IPS-15b (cell line): ENCODE measurements around the gene DGAT2.

ENCODE experiments used
- H3K27me3 ChIP-seq: one replicate; pipeline ENCODE4 v1.6.1; 2013; ENCODE audit warnings: low read length; ENCODE audit not compliant: control insufficient read depth, insufficient read depth
- H3K36me3 ChIP-seq: one replicate; pipeline ENCODE4 v1.6.1; 2013; ENCODE audit warnings: low read length; ENCODE audit not compliant: control insufficient read depth, insufficient read depth
- H3K4me1 ChIP-seq: one replicate; pipeline ENCODE4 v1.6.1; 2013; ENCODE audit warnings: mild to moderate bottlenecking, low read length; ENCODE audit not compliant: control insufficient read depth, insufficient read depth
- H3K4me3 ChIP-seq: one replicate; pipeline ENCODE4 v1.5.1; 2013; ENCODE audit warnings: low read depth, low read length
- H3K9ac ChIP-seq: one replicate; pipeline ENCODE4 v1.6.1; 2013; ENCODE audit warnings: low read depth, mild to moderate bottlenecking, low read length
- H3K9me3 ChIP-seq: one replicate; pipeline ENCODE4 v1.6.1; 2013; ENCODE audit warnings: mild to moderate bottlenecking, low read length; ENCODE audit not compliant: control insufficient read depth, insufficient read depth

The DGAT2 gene

DNA sequence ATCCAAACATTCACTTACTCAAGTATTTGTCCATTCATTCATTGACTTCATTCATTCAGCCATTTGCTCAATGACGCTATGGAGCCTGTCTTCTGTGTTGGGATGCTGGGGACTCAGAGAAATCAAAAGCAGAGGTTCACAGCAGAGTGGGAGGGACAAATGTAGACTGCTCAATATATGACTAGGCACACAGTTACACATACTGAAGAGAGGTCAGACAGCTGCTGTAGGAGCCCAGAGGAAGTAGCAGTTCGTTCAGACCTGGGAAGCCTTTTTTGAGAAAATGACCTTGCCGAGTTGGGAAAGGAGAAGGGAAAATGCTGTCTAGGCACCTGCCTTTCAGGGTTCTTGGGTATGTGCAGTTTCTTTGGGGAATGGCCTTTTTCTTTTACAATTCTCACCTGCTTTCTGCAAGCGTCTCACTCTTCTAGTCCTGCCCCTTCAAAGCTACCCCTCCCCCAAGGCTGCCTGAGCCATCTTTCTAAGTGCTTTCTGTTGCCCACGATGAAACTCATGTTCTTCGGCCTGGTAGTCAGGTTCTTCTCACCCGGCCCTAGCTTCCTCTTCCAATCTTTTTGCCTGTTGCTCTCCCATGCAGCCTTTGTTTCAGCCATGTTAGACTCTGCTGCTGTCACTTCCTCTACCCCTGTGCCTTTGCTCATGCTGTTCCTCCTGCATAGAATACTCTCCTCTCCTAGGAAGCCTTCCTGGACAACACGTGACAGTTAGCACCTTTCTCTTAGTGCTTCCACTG, 42.2 kb downstream of the DGAT2 start:
- no peak overlapping the region for H3K9ac ChIP-seq
- H3K27me3 ChIP-seq: no peaks in the 10 kb centered on the region
- H3K36me3 ChIP-seq: no peaks in the 10 kb centered on the region
- H3K4me1 ChIP-seq: peaks cover 3% of the 10 kb centered on the region
- no peaks in the 10 kb centered on the region for H3K9me3 ChIP-seq
- H3K4me3 ChIP-seq: no peak overlapping the region

DNA sequence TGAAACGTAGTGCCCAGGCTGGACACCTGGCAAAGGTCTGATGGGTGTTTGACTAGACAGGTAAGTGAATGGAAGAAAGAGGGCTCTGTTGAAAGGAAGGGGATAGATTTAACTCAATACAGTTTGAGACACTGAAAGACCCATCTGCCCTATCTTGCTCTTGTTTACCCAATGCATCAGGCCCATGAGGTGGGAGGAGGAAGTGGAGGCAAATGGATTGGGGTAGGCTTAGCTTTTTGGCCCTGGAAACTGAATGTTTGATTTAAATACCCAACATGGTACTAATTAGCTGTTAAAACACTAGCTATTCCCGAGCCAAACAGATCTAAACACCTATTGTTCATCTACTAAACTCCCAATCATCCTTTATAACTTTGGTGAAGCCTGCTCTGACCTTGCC, 42.9 kb downstream of the DGAT2 start:
- no peak overlapping the region for H3K9ac ChIP-seq
- peaks cover 3% of the 10 kb centered on the region for H3K4me1 ChIP-seq
- H3K36me3 ChIP-seq: no peaks in the 10 kb centered on the region
- peaks cover 6% of the 10 kb centered on the region for H3K27me3 ChIP-seq
- no peaks in the 10 kb centered on the region for H3K9me3 ChIP-seq
- H3K4me3 ChIP-seq: no peak overlapping the region

DNA sequence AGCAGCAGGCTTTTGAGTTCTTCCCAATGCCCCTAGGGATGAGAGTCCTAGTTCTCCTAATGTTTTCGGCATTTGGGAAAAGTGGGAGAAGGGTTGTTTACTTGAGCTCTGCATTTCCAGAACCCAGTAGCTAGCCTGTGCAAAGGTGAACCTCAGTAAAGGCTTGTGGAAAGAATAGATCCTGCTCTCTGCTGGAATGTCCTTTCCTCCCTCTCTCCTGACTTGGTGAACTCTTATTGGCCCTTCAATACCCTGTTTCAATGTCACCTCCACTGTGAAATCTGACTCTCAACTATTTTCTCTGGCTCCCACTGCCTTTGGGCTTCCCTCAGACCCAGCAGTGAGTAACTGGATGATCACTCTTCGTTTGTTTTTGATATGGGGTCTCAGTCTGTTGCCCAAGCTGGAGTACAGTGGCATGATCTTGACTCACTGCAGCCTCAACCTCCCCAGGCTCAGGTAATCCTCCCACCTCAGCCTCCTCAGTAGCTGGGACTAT, 44.0 kb downstream of the DGAT2 start:
- Histone ChIP-seq H3K27me3 (peaks cover 6% of the 10 kb centered on the region), H3K4me1 (peaks cover 3% of the 10 kb centered on the region), H3K9me3 (no peaks in the 10 kb centered on the region), H3K9ac (no peak overlapping the region), H3K36me3 (no peaks in the 10 kb centered on the region), H3K4me3 (no peak overlapping the region)

DNA sequence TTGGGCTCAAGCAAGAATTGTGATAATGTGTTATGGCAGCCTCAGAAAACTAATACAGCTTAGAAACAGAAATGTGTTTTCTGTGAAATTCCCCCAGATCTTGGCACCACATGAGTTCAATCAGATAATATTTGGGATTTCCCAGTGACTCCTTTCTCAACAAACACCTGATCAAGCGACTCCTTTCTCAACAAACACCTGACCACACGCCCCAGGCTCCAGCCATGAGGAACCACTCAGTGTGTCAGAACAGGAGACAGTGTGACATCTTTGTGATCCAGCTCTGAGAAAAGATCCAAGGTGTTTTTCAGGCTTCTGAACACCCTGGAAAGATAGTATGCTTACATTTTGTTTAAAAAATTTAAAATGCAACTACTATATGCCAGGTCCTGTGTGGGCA, 44.5 kb downstream of the DGAT2 start:
- peaks cover 6% of the 10 kb centered on the region for H3K27me3 ChIP-seq
- H3K36me3 ChIP-seq: no peaks in the 10 kb centered on the region
- no peak overlapping the region for H3K4me3 ChIP-seq
- peaks cover 3% of the 10 kb centered on the region for H3K4me1 ChIP-seq
- H3K9ac ChIP-seq: no peak overlapping the region
- no peaks in the 10 kb centered on the region for H3K9me3 ChIP-seq

DNA sequence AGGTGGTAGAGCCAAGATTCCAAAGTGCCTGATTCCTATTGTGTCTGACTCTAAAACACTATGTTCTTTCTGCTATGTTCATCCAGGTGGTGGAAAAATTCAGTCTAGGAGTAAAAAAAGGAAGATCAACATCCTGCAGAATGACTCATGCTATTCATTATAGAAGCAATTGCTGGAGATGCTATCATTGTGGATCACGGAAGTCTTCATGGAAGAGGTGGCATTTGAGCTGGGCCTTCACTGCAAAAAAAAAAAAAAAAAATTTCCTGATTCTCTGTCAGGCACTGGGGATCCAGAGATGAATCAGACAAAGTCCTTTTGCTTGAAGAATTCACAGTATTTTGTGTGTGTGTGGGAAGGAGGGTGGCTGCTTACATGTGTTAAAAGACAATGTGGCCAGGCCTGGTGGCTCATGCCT, 45.1 kb downstream of the DGAT2 start:
- H3K4me3 ChIP-seq: no peak overlapping the region
- no peaks in the 10 kb centered on the region for H3K36me3 ChIP-seq
- peaks cover 3% of the 10 kb centered on the region for H3K4me1 ChIP-seq
- H3K27me3 ChIP-seq: peaks cover 6% of the 10 kb centered on the region
- H3K9ac ChIP-seq: no peak overlapping the region
- no peaks in the 10 kb centered on the region for H3K9me3 ChIP-seq

DNA sequence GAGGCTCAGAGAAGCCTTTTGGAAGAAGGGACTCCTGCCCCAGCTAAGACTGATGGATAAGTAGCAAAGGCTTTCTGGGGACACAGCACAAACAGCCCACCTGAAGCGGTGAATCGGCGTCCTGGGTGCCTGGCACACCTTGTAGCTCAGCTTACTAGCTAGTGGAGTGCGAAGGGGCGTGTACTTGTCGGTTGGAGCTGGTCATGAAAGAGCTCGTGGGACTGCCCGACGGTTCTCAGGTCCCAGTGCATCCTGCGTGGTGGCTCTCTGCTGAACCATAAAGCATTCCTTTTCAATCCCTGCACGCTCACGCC, 45.7 kb downstream of the DGAT2 start:
- no peaks in the 10 kb centered on the region for H3K36me3 ChIP-seq
- H3K4me3 ChIP-seq: peak overlapping the region; percentile 89
- no peaks in the 10 kb centered on the region for H3K9me3 ChIP-seq
- H3K4me1 ChIP-seq: peaks cover 3% of the 10 kb centered on the region
- no peak overlapping the region for H3K9ac ChIP-seq
- H3K27me3 ChIP-seq: peaks cover 6% of the 10 kb centered on the region

DNA sequence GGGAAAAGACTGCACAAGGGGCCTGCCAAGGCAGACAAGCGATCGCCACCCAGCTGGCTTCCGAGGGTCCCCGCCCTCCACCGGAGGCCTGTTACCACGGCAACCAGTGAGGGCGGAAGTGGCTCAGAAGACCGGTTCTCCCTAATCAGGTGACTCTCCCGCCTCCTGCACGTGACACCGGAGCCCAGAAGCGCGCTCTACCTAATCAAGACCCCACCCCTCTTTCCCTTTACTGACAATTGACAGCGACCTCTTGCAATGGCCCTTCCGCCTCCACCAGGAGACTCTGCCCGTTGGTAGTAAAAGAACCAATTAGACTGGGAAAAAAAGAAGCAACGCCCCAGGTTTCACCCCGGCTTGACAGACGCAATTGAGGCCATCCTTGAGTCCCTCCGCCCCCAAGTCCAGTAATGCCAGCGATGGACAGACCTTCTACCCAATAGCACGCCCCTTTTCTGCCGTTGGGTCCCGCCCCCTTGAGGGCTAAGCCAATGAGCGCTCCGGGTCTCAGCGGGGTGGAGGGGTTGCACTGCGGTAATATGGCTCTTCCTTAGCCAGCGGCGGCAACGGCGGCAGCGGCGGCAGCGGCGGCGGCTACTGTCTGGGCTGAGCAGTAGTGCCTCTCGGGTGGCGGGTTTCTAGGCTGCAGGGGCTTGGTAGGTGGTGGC, 46.2 kb downstream of the DGAT2 start, which contains the start of gene UVRAG:
Gene UVRAG, plus strand, starts transcription at position 534 of the 668 bp plus-strand sequence. CDS start 198 bp downstream, outside the sequence.
- Histone ChIP-seq H3K36me3 (no peaks in the 10 kb centered on the region), H3K4me3 (peak within 1 kb of the TSS; percentile 89), H3K9me3 (no peaks in the 10 kb centered on the region), H3K4me1 (peaks cover 3% of the 10 kb centered on the region), H3K27me3 (peaks cover 6% of the 10 kb centered on the region), H3K9ac (peak within 1 kb of the TSS; percentile 50)

DNA sequence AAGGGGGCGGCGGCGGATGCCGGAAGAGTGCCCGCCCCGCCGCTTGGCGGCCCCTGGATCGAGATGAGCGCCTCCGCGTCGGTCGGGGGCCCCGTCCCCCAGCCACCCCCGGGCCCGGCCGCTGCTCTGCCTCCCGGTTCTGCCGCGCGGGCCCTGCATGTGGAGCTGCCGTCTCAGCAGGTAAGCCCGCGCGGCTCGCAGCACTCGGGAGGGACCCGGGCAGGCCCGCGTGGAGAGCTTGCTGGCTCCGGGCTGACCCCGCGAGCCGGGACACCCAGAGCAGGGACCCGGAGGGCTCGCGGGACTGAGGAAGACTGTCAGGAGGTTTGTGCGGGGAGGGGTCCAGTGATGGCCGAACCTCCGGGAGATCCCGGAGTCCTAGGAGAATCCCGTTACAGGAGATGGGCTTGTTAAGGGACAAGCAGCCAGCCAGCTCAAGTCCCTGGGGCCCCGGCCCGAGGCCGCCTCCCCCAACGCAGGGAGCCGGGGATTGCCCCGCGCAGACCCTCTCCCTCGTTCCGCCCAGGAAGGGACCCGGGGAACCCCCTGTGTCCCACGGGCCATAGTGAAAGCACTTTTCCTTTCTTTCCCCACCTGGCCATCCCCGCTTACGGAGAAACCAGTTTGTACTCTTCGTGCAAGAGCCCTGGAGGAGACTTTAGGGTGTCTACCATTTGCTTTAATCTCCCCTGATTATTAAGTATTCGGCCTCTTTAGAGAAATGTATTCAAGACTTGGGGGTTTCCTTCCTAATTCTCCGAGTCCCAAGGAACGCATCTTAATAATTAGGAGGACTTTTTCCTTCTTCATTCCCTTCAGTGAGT, 47.0 kb downstream of the DGAT2 start:
- H3K9me3 ChIP-seq: no peaks in the 10 kb centered on the region
- H3K4me3 ChIP-seq: peak overlapping the region; percentile 89
- H3K27me3 ChIP-seq: peaks cover 6% of the 10 kb centered on the region
- H3K4me1 ChIP-seq: peaks cover 3% of the 10 kb centered on the region
- peak overlapping the region; percentile 50 for H3K9ac ChIP-seq
- H3K36me3 ChIP-seq: no peaks in the 10 kb centered on the region

DNA sequence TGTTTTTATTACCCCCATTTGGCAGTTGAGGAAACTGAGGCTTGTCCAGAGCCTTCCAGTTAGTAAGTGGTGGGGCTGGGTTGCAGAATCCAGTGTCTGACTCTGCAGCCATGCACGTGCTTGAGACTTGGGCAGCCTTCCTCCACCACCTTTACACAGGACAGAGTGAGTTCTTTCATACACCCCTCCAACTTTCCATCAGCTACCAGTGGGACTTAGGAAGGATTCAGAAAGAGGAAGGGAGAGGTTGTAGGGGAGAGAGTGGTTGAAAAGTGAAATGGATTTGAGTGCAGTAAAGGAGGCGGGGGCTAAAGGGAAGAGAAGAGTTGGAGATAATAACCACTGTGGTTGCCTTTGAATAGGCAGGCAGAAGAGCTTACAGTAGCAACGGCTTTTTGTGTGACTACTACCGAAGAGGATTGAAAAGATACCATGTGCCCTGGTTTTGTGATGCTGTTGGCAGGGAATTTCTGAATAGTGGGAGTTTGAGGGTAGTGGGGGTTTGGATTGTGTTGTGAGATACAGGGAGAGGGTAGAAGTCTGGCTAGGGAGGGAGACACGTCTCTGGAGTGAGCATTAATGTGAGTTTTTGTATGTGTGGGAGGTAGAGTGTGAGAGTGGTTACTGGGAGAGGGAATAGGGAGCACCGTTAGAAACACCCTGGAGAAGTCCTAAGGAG, 48.1 kb downstream of the DGAT2 start:
- Histone ChIP-seq H3K9ac (no peak overlapping the region), H3K9me3 (no peaks in the 10 kb centered on the region), H3K36me3 (no peaks in the 10 kb centered on the region), H3K4me1 (peaks cover 3% of the 10 kb centered on the region), H3K4me3 (peak overlapping the region; percentile 89), H3K27me3 (peaks cover 6% of the 10 kb centered on the region)

DNA sequence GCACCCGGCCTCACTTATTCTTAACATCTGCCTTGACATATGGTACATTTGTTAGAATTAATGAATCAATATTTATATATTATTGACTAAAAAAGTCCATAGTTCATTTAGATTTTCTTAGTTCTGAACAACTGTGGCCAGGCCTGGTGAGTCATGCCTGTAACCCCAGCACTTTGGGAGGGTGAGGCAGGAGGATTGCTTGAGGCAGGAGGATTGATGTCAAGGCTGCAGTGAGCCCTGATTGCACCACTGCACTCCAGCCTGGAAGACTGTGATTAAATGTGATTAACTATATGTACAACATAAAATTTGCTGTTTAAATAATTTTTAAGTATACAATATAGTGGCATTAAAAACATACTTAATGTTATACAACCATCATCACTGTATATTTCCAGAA, 52.1 kb downstream of the DGAT2 start:
- Histone ChIP-seq H3K9me3 (no peaks in the 10 kb centered on the region), H3K27me3 (peaks cover 6% of the 10 kb centered on the region), H3K9ac (no peak overlapping the region), H3K4me3 (no peak overlapping the region), H3K36me3 (no peaks in the 10 kb centered on the region), H3K4me1 (no peaks in the 10 kb centered on the region)

DNA sequence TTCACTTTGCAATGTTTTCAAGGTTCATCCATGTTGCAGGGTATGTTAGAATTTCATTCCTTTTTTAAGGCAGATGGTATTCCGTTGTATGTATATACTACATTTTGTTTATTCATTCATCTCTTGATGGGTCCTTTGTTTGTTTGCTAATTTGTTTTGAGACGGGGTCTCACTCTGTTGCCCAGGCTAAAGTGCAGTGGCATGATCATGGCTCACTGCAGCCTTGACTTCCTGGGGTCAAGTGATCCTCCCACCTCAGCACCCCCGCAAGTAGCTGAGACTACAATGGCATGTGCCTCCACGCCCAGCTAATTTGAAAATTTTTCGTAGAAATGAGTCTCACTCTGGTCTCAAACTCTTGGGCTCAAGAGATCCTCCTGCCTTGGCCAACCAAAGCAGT, 52.6 kb downstream of the DGAT2 start:
- Histone ChIP-seq H3K36me3 (no peaks in the 10 kb centered on the region), H3K4me1 (no peaks in the 10 kb centered on the region)

More for the DNA sequence above, 52.6 kb downstream of the DGAT2 start:
- Histone ChIP-seq H3K4me3 (no peak overlapping the region), H3K9me3 (no peaks in the 10 kb centered on the region), H3K9ac (no peak overlapping the region), H3K27me3 (peaks cover 3% of the 10 kb centered on the region)
